ENCODE measurements around the gene CDK5.
A peak's percentile ranks its signal among the peaks of the same experiment; 100 is the strongest.

Gene CDK5

DNA sequence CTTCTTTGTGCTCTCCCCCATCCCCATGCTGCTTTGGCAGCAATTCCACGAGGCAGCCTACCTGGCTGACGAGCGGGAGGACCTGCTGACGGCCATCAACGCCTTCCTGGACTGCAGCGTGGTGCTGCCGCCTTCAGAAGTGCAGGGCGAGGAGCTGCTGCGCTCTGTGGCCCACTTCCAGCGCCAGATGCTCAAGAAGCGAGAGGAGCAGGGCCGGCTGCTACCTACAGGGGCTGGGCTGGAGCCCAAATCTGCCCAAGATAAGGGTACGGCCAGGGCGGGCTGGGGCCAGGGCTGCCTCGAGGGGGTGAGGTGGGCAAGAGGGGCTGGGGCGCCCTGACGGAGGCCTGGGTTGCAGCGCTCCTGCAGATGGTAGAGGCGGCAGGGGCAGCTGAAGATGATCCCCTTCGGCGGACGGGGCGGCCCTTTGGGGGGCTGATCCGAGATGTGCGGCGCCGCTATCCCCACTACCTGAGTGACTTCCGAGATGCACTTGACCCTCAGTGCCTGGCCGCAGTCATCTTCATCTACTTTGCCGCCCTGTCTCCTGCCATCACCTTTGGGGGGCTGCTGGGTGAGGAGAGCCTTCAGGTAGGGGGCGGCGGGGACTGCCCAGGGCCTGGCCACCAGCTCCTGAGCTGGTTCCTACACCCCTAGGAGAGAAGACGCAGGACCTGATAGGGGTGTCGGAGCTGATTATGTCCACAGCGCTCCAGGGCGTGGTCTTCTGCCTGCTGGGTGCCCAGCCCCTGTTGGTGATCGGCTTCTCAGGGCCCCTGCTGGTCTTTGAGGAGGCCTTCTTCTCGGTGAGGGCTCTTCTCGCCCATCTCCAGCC, 13.6 kb upstream of the CDK5 start:
- DNase-seq, result no peak

DNA sequence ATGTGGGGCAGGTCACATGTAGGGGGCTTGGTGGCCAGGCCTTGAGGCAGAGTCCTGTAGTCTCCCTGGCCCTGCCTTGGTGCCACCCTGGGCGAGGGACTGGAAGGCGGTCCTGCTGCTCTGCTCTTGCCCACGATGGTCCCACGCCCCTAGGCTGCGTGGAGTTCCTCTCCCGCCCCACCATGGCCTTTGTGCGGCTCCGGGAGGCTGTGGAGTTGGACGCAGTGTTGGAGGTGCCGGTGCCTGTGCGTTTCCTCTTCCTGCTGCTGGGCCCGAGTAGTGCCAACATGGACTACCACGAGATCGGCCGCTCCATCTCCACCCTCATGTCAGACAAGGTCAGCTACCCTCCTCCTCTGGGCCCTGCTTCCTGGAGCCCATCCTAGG, 12.9 kb upstream of the CDK5 start:
- no peak for DNase-seq

DNA sequence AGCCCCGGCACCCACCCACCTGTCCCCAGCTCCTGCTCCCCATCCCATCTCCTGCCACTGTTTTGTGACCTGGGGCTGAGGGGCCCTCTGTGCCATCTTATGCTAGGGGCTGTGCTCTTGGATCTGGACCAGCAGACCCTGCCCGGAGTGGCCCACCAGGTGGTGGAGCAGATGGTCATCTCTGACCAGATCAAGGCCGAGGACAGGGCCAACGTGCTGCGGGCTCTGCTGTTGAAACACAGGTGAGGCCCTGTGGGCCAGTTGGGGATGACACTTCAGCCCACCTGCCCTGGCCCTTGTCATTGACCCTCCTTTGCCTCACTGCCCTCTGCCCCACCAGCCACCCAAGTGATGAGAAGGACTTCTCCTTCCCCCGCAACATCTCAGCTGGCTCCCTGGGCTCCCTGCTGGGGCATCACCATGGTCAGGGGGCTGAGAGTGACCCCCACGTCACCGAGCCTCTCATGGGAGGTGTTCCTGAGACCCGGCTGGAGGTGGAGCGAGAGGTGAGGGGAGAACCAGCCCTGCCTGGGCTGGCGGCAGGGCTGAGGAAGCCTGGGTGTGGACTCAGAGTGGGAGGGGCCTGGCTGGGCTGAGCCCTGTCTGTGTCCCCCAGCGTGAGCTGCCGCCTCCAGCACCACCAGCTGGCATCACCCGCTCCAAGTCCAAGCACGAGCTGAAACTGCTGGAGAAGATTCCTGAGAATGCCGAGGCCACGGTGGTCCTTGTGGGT, 12.3 kb upstream of the CDK5 start:
- no peak for DNase-seq

DNA sequence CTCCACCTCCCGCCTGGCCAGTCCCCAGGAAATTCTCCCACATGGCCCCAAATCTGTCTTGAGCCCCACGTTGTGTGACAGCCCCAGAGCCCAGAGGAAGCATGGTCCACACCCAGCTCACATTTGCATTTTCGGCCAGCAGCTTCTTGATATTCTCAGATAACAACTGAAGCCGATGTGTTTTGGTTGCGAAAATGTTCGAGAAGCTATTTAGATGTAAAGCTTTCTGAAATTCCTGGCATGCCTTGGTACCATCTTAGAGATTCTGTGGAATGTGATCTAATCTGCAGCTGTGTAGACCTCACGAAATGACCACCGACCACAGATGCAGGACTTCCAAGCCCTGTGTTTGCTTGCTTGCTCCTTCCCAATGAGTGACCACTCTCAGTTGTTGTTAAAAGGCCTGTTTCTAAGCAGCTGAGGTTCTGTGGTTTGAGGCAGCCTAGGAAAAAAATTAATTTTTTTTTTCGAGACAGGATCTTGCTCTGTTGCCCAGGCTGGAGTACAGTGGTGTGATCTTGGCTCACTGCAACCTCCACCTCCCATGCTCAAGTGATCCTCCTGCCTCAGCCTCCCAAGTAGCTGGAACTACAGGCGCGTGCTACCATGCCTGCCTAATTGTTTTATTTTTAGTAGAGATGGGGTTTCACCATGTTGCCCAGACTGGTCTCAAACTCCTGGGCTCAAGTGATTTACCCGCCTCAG, 10.5 kb upstream of the CDK5 start:
- no peak for DNase-seq

DNA sequence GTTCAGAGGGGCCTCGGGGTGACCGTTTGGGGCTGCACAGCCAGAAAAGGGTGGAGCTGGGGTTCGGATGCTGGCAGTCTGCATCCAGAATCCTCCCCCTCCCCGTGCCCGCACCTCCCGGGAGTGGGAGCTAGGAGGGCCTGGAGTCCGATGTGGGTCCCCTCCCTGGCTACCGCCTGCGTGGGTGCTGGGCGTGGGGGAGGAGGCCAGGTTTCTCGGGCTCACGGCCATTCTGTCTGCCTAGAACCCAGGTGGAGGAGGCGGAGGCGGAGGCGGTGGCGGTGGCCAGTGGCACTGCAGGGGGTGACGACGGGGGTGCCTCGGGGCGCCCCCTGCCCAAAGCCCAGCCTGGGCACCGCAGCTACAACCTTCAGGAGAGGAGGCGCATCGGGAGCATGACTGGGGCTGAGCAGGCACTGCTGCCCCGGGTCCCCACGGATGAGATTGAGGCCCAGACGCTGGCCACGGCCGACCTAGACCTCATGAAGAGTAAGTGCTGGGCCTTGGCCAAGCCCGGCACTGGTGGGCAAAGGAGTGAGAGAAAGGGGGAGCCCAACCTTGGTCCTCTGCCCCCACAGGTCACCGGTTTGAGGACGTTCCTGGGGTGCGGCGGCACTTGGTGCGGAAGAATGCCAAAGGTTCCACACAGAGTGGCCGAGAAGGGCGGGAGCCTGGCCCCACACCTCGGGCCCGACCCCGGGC, 8.7 kb upstream of the CDK5 start:
- DNase-seq, result no peak

DNA sequence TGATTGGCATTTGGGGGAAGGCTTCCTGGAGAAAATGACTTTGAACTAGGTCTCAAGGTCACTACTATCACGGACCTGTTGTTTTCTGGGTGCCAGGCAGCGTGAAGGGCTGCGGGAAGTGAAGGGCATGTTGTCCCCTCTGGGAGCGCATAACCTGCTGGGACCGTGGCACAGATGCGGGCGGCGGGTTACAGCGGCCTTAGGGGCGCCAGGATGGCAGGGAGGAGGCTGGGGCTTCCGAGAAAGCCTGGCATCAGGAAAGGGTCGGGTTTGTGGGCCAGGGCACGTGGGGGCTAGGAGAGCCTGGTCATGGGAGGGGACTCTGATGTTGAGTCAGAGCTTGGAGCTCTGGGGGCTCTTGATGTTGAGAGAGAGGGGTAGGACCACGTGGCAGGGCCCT, 7.8 kb upstream of the CDK5 start:
- no peak for DNase-seq

DNA sequence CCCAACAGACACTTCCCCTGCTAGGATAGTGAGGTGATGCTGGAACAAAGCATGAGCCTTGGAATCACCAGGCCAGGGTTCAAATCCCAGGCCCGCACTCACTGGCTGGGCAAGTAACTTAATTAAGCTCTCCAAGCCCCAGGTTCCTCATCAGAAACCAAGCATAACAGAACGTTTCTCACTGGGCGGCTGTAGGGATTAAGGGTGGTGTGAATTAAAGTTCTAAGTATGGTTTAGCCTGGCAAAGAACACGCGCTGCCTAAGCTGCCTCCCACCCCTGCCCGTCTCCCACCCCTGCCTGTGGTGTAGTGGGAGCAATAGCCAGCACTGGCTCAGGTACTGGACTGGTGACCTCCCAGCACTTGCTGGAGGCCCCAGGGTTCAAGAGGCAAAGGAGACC, 7.3 kb upstream of the CDK5 start:
- DNase-seq, result no peak

DNA sequence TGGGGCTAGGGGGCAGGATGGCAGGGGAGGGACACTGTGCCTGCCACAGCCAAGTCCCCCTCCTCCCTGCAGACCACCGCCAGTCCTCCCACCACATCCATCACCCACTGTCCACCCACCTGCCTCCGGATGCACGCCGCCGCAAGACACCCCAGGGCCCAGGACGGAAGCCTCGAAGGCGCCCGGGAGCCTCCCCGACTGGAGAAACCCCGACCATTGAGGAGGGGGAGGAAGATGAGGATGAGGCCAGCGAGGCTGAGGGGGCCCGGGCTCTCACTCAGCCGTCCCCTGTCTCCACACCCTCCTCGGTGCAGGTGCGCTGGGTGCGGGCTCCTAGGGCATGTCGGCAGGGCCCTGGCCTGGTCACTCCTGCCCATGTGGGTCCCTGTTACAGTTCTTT, 6.8 kb upstream of the CDK5 start:
- no peak for DNase-seq

DNA sequence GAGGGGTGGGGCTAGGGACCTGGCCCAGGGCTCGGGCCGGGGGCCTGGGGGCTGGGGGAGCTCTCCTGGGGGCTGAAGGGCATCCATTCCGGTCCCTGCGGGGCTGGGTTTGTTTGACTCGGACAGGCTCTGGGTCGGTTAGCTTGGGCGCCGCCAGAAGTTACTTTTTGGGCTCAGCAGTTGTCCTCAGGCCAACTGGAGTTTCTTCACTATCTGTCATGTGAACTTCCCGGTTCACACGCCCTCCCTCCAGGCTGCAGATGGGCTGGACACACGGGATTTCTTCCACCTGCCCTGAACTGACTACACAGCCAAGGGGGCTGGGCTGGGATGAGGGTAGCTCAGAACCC, 5.5 kb upstream of the CDK5 start:
- no peak for DNase-seq

DNA sequence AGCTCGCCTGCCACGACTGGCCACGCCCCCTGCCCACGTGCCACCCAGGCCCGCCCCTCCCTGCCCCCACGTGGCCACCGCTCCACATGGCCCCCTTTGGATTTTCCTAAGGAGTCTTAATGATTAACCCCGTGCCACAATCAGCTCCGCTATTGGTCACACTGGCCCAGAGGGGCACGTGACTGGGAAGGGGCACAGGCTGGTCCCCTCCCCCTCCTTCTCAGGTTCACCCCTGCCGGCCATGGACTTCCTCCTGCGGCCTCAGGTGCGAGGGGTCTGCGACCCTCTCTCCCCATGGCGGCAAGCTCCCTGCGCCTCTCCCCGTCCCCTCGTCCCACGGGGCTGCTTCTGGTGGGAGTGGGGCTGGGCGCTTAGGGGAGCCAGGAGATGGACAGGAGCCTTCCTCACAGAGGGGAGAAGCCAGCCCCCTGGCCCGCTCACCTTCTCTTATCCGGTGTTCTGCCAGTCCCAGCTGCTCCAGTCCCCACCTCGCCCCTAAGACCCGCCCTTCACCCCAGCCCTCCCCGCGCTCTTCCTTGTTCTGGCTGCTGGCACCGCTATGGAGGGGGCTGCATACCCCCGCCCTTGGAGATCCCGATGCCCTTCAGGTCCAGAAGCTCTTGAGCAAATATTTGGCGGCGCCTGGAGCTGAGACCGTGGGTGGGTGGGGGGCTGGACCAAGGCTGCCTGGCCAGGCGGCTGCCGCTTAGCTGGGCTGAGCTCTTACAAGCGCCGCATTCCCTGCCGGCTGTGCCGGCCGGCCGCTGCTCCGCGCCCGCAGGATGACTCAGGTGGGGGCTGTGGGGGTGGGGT, 4.9 kb upstream of the CDK5 start:
- no peak for DNase-seq

DNA sequence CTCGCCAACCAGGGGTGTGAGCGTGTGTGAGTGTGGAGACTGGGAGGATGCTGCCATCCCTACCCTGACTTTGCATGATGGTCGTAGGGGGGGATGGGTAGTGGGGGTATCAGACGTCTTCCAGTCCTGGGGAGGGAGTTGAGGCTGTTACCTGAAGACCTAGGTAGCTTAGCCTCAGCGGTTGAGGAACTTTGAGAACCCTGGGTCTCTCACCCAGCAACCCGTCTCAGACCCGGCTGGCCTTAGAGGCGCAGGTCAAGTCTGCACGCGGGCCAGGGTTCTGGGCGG, 4.4 kb upstream of the CDK5 start:
- no peak for DNase-seq

DNA sequence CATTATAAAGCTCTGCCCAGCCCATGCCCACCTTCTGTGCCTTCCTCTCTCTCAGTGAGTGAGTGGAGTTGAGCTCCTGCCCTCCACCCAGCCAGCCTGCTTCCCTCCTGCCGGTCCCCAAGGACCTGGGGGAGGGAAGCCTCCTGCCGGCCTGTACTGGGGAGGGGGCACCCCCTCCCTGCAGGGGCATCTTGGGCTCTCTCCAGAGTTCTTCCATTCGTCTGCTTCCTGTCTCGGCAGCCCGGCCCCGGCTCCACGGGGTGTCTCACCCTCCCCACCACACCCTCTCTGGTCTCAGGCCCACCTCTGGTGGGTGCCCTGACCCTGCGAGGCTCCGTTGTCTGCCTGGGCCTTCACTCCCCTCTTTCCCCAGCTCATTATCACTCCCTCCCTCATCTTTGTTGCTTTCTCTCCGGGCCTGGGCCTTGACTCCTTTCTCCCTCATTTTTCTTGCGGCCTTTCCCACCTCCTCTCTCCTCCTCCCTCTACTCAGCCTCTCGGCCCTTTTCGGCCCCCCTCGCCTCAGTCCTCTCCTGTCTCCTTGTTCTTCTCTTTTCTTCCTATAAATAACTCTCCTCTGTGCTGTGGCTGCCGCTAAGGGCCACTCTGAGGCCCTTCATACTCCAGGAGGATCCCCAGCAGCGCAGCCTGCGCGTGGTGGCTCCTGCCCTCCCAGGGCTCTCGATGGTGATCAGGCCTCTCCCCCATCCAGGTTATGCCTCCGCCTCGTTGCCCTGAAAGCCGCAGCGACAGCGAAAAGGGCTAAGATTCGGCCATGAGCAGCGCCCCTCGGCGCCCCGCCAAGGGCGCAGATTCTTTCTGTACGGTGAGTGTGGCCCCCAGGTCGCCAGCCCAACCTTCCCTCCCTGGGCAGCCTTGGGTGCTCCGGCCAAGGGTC, 3.8 kb upstream of the CDK5 start:
- no peak for DNase-seq

DNA sequence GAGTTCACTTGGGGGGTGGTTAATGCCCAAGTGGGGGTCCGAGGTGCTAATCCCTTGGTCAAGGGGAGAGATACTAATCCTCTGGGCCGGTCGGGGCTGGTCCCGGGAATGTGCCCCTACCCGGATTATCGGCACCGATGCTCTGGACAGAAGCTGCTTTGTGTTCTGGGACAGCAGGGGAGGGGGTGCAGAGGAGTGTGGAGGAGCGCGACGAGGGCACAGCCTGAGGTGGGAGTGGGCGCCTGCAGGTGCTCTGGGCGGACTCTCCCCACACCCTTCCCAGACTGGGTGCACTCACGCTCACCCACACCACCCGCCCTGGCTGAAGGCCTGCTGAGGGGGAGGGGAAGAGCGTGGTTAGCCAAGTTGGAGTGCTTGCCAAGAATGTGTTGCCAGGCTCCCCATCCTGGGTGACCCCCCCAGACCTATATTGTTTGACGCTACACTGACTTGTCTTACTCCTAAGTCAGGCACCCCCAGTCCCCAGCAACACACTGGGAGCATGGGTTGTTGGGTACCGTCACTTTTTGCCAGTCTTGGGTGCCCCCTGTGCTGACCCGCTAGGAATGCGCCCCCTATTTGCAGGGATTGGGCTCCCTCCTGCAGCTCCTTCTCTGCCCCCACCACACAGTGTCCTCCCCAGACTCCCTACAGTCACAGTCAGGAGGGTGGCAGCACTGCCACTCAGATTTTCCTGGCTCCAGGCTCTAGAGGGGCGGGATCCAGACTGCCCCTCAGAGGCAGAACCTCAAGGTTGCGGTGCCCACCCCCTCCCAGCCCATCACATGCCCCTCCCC, 2.9 kb upstream of the CDK5 start:
- DNase-seq, result peak; percentile 28 to 38

DNA sequence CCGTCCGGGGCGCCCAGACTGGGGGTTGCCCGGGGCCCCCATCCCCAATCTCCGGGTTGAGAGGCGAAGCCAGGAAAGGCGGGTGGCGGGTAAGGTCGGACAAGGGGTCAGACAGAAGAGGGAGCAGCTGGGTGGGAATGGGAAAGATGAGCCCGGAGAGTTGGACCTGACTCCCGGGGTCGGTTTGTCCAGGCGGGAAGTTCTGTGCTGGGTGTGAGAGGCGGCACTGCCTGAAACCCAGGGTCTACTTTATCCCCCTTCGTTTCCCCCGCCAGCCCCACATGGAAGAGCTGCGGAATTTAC, 2.4 kb upstream of the CDK5 start:
- DNase-seq, result peak in 1 of 2 experiments; percentile 58

DNA sequence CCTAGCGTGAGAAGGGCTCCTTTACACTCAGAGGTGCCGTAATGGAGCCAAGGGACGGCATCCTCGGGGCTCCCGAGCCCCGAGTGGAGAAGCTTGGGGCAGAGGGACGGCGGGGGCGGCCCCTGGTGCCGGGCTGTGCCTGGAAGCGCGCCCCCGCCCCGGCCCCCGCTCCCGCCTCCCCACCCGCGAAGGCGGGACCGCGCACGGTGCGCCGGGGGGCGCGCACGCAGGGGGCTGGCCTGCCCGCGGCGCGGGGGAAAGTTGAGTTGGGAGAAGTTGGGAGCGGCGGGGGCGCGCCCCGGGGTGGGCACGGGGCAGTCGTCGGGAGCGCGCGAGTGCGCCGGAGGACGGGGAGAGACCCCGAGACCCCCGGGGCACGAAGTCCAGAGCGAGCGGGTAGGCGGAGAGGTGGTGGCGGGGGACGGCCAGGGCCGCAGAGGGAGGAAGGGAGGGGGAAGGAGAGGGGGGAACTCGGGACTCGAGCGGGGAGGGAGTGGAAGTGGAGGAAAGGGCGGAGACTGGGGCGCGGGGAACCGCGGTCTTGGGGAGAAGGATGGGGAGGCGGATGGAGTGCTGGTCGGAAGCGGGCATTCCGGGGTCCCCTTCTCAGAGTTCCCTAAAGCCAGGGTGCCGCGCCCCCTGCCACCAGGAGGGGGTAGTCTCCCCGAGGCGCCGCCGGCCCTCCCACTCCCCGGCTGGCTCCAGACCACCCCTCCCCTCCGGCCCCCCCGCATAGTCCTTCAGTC, 1.8 kb upstream of the CDK5 start, which contains the start of gene SLC4A2:
Gene SLC4A2, plus strand, starts transcription at position 223 of the 746 bp plus-strand sequence. CDS start 2,399 bp downstream, outside the sequence.
- DNase-seq, result peak; percentile 67 to 76

DNA sequence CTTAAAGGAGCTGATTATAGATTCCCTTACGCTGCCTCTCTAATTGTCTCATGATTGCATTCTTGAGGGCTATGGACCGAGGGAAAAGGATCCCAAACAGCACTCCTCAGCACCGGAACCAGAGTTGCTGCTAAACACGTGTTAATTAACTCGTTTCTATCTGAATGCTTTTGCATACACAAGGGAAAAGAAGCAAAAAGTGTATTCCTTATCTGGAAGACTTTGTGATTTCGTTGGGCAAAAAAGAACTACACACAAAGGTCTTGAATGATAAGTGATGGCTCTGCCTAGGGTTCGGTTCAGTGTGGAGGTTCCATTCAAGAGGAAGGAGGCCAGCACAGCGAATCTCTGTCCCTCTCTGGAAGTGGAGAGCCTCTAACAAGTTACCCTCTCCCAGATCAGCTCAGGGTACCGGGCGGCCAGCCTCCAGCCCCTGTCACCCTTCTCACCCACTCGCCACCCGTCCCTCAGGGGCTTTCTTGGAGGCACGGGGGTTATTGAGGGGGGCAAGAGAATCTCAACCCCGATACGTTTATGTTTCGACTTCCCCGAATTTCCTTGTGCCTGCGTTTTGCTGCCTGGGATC, 1.2 kb upstream of the CDK5 start:
- peak in 1 of 2 experiments; percentile 40 for DNase-seq

DNA sequence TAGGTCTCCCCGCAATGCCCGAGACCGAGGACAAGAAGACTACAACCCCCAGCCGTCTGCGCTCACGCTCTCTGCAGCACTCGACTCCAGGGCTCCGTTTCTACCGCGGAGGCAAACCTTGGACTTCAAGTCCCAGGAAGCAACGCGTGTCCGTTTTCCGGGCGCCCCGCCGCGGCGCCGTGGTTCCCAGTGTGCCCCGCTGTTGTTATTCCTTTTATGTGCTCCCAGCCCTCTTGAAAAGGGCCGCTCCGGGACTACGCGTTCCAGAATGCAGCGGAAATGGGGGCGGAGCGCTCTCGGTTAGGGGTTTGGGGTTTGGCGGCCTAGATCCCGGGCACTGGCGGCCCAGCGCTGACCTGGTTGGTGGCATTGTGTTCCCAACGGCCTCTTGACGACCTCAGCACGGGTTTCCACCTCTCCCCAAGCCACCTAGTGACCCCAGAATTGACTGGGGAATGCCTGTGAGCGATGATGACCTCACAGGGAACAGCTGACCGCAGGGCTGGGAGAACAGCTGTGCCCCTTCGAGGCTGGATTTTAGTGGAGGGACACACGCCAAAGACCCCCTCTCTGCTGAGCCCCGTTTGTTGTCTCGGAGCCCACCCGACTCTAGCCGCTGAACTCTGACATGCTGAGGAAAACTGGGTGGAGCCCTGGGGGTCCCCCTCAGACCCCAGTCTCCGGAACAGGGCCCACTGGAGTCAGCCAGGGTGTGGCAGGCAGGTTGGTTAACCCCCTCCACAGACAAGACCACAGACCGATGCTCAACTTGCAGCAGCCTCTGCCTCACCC, 488 bp upstream of the CDK5 start:
- DNase-seq, result peak; percentile 98 to 99

DNA sequence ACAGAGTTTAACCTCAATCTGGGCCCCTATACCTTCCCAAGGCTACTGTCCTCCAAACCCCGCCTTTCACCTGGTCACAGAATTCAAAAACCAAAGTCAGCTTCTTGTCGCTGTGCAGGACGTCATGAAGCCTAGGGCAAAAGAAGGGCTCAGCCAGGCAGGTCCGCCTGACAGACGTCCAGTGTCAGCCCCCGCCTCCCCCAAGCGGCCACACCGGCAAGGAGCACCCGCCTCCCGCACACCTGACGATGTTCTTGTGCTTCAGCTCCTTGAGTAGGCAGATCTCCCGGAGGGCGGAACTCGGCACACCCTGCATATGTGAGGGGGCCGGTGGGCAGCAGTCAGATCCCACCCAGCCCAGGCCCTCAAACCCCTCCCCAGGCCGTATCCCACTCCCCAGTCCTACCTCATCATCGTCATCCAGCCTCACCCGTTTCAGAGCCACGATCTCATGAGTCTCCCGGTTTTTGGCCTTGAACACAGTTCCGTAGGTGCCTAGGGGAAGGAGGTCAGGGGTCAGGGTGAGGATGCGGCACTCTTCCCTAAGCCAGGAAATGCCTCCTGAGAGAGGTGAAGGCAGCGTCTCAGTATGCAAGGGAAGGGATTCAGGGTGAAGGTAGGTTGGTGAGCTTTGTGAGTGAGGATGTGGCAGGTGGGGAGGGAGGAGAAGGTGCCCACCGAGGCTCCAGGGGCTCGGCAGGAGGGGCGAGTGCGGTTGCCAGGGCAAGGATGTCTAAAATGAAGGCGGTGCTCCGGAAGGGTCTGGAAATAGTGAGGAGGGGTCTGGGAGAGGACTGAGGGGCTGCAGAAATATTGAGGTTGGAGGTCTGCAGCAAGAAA, 811 bp downstream of the CDK5 start:
- DNase-seq, result no peak

Measured in NCI-H524 (cell line).